HG03378 (cell line): ENCODE results near the gene CDC25A.

ENCODE experiments used
- ATAC-seq: cut with Tn5 transposase; IDR thresholded peaks from one replicate; pipeline ENCODE4 v1.9.1; 2021; ENCODE audit warnings: mild to moderate bottlenecking, moderate library complexity; ENCODE audit not compliant: unreplicated experiment

Gene CDC25A

GRCh38 chr3:48142316-48142870, 45.8 kb downstream of the CDC25A start:
- ATAC-seq: no peak

- ATAC-seq: no peak
Measured at GRCh38 chr3:48141604-48142137, 46.5 kb downstream of the CDC25A start.

- no peak for ATAC-seq
Measured at GRCh38 chr3:48140936-48141603, 47.1 kb downstream of the CDC25A start.

- ATAC-seq: no peak
Measured at GRCh38 chr3:48140336-48140757, 47.9 kb downstream of the CDC25A start.

- ATAC-seq: no peak
Measured at GRCh38 chr3:48137425-48137999, 50.7 kb downstream of the CDC25A start.

- no peak for ATAC-seq
Measured at GRCh38 chr3:48135552-48136495, 52.4 kb downstream of the CDC25A start.

- ATAC-seq: no peak
Measured at GRCh38 chr3:48130321-48130904, 57.8 kb downstream of the CDC25A start.

- ATAC-seq: no peak
Measured at GRCh38 chr3:48129921-48130320, 58.3 kb downstream of the CDC25A start.

GRCh38 chr3:48128774-48129173, 59.4 kb downstream of the CDC25A start:
- no peak for ATAC-seq

GRCh38 chr3:48125886-48126622, 62.2 kb downstream of the CDC25A start:
- no peak for ATAC-seq

GRCh38 chr3:48125013-48125705, 63.1 kb downstream of the CDC25A start:
- no peak for ATAC-seq

- ATAC-seq: no peak
Measured at GRCh38 chr3:48123346-48123745, 64.9 kb downstream of the CDC25A start.

GRCh38 chr3:48122504-48122903, 65.7 kb downstream of the CDC25A start:
- ATAC-seq: no peak

GRCh38 chr3:48120223-48120622, 68.0 kb downstream of the CDC25A start:
- no peak for ATAC-seq

- ATAC-seq: no peak
Measured at GRCh38 chr3:48119505-48120193, 68.6 kb downstream of the CDC25A start.

GRCh38 chr3:48118928-48119327, 69.3 kb downstream of the CDC25A start:
- ATAC-seq: no peak

- no peak for ATAC-seq
Measured at GRCh38 chr3:48118322-48118721, 69.9 kb downstream of the CDC25A start.

- ATAC-seq: no peak
Measured at GRCh38 chr3:48112813-48113212, 75.4 kb downstream of the CDC25A start.
